GM19328 (cell line): ENCODE results near the gene DUSP7.

ENCODE experiments used
- ATAC-seq: cut with Tn5 transposase; IDR thresholded peaks from one replicate; pipeline ENCODE4 v1.9.1; 2021; ENCODE audit warnings: mild to moderate bottlenecking, moderate library complexity; ENCODE audit not compliant: unreplicated experiment

DUSP7 gene

DNA sequence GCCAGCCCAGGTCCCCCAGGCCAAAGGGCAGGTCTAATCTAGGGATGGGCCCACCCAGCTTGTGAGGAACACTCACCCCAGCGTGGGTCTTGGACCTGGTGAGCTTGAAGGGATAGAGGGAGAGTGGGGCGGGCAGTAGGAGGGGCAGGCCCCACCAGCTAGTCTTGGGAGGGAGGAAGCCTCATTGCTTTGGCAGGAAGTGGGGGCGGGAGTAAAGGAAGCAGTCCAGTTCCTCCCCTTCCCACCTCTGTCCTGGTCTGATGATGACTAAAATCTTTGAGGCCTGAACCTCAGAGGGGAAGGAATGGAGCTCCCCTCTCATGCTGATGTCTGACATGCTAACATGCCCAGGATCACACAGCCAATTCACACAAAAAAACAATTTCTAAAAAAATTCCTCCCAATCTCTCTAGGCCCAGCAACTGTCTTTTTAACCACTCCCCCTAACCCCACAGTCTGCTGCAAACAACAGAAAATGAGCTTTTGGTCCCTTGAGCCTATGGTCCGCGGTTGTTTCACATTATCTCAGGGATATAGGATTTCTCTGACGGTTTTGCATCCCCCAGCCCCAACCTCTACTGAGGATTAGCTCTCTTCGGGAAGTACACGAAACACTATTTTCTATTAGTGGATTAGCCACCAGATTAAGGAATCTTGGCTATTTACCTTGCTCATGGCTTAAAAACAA is 30.7 kb upstream of the DUSP7 start:
- no peak for ATAC-seq

DNA sequence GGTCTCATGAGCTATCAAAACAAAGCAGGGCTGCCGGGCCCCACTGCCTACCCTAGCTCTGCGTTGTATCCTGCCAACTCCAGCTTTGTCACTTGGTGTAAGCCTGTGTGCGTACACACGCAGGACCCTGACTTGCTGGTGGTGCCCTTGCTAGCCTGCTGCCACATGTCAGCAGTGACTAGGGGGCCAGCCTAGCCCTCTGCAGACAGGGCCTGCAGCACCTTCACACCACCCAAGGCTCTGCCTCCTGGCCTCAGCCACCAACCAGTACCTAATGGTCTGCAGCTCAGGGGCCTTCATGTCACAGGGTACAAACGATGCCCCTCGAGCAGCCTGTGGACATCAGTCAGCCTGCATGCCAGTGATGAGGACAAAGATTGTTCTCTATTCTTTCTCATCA is 30.1 kb upstream of the DUSP7 start:
- no peak for ATAC-seq

DNA sequence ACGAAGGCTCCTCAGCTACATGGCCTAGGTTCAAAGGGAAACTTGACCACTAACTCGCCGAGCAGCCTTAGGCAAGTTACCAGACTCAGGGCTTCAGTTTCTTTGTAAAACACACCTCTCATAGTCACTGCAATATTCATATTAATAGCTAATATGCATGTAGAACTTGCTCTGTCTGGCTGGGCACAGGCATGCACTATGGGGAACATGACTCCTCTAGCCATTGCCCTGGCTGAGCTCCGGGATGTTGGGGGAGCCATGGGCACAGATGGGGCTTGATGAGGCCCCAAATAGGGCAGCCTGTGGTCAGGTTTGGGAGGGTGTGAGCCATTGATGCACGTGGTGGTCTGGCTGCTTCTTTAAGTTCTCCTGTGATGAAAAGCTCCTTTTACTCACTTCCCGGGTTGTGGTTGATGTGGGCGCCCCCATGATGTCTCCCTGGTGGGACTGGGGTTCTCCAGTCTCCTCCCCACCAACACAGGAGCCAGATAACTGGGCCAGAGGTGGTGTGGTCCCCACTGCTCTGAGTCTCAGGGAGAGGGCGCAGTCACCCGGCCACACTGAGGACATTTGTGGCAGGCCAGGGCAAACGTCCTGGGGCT is 29.4 kb upstream of the DUSP7 start:
- ATAC-seq, result no peak

DNA sequence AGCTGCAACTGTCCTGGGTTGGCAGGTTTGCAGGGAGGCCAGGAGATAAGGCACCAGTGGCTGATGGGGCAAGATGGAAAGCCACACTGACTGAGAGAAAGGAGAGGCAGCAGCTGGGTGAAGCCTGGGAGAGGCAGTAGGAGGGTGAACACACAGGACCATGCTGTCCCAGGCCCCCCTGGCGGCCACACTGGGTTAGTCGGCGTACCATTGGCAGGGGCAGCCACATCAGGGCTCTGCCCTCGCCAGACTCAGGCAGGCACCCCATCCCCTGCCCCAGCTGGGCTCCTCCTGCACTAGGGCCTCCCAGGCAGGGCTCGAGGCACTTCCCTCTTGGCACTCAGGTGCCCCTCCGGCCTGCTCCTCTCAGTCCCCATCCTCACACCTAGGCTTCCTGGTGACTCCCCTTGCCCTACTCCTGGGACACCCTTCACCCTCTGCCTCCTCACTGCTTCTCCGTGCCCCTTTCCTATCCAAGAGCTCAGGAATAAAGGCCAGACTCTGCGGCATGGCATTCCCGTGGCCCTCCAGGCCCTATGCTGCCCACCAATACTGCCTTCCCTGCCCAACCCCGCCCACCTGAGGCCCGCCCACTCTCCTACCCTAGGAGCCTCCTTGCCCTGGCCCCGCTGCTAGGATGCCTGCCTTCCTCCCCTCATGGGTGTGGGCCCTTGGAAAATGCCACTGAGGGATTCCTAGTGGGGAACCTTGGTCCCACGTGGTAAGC is 28.7 kb upstream of the DUSP7 start:
- no peak for ATAC-seq

GRCh38 chr3:52084216-52084945 is 28.0 kb upstream of the DUSP7 start:
- ATAC-seq, result no peak

- ATAC-seq, result no peak
These were observed 27.3 kb upstream of the DUSP7 start for GRCh38 chr3:52083556-52084087.

DNA sequence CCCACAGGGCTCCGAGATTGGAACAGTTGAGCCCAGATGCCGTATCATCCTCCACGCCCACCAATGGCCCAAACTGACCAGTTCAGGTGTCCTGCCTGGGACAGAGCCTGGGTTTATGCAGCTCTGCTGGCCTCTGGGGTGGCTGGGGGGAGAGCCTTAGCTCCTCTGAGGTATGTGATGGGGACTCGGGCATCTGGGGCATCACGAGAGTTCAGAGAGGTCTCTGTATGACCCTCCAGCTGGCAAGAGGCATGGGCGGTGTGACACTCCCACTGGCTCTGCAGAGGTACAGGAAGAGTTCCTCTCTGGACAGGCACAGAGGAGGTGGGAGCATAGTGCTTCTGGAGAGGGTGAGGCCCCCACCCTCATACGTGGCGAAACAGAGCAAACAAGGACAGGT is 26.6 kb upstream of the DUSP7 start:
- no peak for ATAC-seq

DNA sequence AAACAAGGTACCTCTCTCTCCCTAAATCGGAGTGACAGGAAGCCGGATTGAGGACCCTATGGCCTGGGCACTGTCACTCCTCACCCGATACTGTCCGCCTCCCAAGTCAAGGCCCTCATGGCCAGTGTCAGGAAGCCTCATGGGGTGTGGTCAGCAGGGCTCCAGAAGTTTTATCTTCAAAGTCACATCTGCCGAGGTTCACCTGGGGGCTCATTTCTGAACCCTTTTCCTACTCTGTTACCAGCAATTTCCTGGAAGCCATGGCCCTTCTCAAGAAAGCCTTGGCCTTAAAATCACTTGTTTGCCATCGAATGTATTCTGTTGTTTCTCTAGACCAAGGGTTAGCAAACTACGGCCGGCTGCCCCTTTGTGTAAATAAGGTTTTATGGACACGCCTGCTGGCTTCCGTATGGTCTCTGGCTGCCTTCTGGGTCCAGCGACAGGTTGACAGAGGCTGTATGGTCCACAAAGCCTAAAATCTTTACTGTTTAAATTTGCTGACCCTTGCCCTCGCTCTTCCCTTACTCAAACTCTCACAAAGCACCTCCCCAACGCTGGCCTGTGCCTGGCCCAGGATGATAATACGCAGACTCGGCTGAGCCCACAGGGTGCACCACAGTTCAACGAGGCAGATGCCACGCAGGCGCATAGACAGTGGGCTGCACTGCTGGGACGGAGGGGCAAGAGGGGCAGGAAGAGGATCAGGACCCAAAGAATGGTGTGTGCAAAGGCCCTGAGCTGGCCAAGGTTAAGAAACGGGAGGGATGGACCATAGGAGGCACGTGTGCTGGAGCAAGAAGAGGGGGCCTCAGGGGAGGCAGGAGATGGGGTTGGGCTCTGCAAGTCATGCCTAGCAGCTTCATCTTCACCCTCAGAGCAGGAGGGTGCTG is 24.7 kb upstream of the DUSP7 start:
- ATAC-seq, result no peak

GRCh38 chr3:52079958-52080357 is 23.6 kb upstream of the DUSP7 start:
- ATAC-seq, result no peak

DNA sequence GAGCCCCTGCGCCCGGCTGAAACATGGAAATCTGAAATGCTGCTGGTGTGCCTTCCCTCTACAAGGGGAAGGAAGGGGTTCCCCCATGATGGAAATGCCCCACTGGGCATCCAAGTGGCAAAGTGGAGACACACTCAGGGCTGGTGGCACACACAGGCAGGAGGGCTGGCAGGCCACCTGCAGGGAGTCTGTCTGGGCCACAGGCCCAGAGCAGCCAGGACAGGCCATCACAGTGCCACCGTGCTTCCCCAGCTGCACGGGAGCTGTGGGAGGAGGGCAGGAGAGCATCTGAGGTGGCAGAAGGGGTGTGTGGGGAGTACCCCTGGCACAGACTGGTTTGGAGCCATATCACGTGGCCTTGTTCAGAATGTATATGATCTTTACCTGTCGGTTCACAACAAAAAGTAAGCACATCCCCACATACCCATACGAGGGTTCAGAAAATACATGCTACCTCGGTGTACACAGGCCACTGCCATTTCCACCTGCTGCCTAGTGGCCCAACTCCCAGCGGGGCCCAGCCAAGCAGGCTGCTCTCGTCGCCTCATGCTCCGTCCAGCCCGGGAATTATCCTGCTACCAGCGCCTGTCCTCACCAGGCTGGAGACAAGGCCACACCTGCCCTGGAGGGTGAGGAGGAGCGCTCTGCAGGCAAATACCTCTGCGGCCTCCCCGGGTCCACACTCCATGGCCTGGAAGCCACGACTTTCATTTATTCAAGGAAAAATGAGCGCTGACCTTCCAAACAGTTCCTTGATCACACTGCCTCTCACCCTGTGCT is 22.6 kb upstream of the DUSP7 start:
- ATAC-seq, result no peak

GRCh38 chr3:52077925-52078324 is 21.6 kb upstream of the DUSP7 start:
- ATAC-seq, result no peak

GRCh38 chr3:52076896-52077780 is 20.8 kb upstream of the DUSP7 start:
- no peak for ATAC-seq

- no peak for ATAC-seq
These were observed 17.1 kb upstream of the DUSP7 start for GRCh38 chr3:52073490-52073889.

DNA sequence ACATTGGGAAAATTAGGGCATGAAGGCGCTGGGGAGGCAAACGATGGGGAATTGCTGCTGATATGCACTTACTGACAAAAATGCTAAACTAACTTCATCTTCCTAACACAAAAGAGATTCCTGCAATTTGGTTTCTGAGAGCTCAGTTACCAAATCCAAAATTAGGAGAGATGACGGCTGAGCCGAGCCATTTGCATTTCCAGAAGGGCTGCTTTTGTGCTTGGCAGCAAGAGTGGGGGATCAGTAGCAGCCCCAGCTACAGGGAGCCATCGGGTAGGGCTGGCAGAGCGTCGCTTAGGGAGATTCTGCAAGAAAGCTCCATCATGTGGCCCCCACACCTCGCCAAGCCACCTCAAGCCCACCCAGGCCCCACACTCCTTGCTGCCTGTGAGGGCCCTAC is 16.1 kb upstream of the DUSP7 start:
- no peak for ATAC-seq

DNA sequence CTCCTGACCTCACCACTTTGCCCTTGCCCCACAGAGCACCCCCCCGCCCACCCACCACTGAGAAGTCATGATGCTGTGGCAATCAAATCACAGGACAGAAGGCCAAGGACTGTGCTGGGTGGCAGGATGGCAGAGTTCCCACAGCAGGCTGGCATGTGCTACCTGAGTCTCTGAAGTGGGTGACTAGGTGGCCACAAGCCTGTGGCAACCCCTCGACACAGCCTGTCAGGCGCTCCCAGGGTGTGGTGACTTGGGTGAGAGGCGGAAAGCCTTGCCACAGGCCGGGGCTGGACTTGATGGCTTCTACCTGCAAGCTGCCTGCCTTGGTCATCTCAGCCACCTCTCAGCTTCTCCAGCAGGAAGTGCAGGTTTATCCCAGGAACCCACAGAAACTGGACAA is 15.6 kb upstream of the DUSP7 start:
- no peak for ATAC-seq

DNA sequence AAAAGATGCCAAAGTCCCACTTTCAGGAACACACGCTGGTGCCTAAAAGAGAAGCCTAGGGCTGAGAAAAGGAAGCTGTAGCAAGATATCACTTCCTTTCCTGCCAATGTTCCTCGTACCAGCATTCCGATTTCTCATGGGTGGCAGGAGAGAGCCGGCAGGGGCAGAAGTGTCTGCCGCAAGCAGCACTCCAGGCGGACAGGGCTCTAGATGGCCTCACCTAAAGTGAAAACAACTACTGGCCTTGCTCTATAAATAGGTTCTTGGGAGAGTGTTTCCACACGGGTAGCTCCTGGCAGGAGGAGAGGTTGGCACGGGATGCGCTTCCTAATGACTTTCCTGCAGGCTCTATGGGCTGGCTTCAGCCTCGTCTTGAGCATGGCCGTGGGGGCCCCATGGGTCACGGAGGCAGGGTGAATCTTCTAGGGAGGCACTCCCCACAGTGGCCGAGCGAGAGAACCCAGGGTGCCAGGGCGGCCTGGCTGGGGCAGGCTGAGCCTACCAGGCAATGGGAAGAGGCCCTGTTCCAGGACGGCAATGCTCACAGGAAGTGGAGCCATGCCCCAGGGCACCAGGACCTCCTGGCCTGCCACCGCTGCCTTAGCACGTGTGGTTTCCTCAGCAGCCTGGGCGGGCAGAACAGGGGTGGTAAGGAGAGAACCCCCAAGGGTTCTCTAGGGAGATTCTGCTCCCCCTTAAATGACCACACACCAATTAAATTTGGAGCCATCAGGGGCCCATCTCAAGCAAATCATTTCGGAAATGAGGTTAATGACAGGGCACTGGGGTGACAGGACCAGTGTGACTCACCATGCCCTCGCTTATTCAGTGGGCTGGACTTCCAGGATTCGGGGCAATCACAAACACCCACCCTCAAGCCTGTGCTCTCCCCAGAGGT is 14.6 kb upstream of the DUSP7 start:
- ATAC-seq, result no peak

- no peak for ATAC-seq
These were observed 13.5 kb upstream of the DUSP7 start for GRCh38 chr3:52069855-52070254.

DNA sequence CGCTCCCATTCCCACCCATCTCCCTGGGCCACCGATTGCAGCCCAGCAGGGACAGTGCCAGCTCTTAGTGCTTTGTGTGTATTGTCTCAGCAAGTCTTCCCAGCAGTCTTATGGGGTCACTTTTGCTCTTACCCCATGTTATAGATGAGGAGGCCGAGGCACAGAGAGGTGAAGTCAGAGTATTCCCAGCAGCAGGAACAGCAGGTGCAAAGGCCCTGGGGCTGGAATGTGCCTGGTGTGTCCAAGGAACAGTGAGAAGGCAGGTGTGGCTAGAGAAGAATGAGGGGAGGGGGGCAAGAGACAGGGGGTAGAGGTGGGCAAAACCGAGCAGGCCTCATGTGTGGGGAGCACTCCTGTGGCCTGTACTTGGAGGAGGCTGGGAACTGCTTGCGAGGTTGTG is 12.8 kb upstream of the DUSP7 start:
- no peak for ATAC-seq
